Peyer's patch (tissue), 4 donors: Measurements from ENCODE around the gene SLC14A1. TPM values are rescaled to one million over a fixed set of nuclear protein-coding genes. Genes with fewer than 3 reads are reported as not detected.

Experiments used
- DNase-seq, 3 donors: peaks; one replicate each; pipeline ENCODE4 v3.0.0-alpha.2; 2017 to 2019
- H3K27ac ChIP-seq, 4 donors: fragments of 200-600 bp; sonication (generic); one replicate each; pipeline ENCODE4 v1.5.1; 2016 to 2019
- H3K27me3 ChIP-seq, 2 donors: fragments of 200-600 bp; sonication (generic); one replicate each; pipeline ENCODE4 v1.5.1; 2019
- H3K36me3 ChIP-seq, 3 donors: fragments of 200-600 bp; sonication (generic); one replicate each; pipeline ENCODE4 v1.5.1; 2016 to 2019
- H3K4me1 ChIP-seq, 4 donors: fragments of 200-600 bp; sonication (generic); one replicate each; pipeline ENCODE4 v1.5.1; 2016 to 2019
- H3K4me3 ChIP-seq, 4 donors: fragments of 200-600 bp; sonication (generic); 1 replicate in 3 of 4; 2 replicates in 1 of 4; pipeline ENCODE4 v1.5.1; 2016 to 2019; ENCODE audit warnings: mild to moderate bottlenecking in 1 of 4
- H3K9me3 ChIP-seq, 4 donors: fragments of 200-600 bp; sonication (generic); one replicate each; pipeline ENCODE4 v1.5.1; 2016 to 2019; ENCODE audit warnings: mild to moderate bottlenecking in 1 of 4
- POLR2A ChIP-seq, 2 donors: fragments of 450-650 bp; IDR thresholded peaks; one replicate each; pipeline ENCODE4 v1.5.1; 2017; ENCODE audit warnings: antibody characterized with exemption in 2 of 2, mild to moderate bottlenecking in 2 of 2, moderate library complexity in 2 of 2
- total RNA-seq, 4 donors: library from RNA; depleted of rRNA; stranded (reverse); fragments of >200 nt; gene quantifications; one replicate each; pipeline ENCODE4 v1.1.0, GENCODE V29; 2016
- TF ChIP-seq, protein P1 (sequence below), 6 experiments: fragments of 450-650 bp in 4 of 6; fragments of 200-600 bp in 2 of 6; sonication (generic) in 1 of 6; IDR thresholded peaks; one replicate each; pipeline ENCODE4 v1.5.1; 2017 to 2019; ENCODE audit warnings: antibody characterized with exemption in 6 of 6, mild to moderate bottlenecking in 3 of 6, moderate library complexity in 1 of 6

SLC14A1 gene
- total RNA-seq, 4 donors from 2014 or later = 0.35 to 9.7 (median 1.6) TPM

DNA sequence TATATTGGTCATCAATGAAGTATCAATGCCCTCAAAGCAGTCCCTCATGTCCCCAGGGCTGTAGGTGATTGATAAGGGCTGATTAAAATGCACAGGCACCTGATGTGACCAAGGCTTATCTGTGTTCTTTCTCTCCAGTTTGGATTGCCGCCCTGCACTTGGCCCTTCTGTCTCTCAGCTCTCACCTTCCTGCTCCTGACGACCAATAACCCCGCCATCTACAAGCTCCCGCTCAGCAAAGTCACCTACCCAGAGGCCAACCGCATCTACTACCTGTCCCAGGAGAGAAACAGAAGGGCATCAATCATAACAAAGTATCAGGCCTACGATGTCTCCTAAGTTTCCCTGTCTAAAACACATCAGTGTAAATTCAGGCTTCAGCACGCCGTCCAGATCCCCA is 41.8 kb upstream of the SLC14A1 start:
- H3K4me1 ChIP-seq = peaks cover 0 to 7% (median 3%) of the 10 kb centered on the region in 4 donors
- H3K27me3 ChIP-seq = no peaks in the 10 kb centered on the region
- H3K36me3 ChIP-seq = no peaks in the 10 kb centered on the region
- no peak for DNase-seq
- H3K9me3 ChIP-seq = no peaks in the 10 kb centered on the region
- no peak overlapping the region for H3K27ac ChIP-seq
- TF ChIP-seq POLR2A (IDR thresholded peaks at IDR 0.05) = no peak
- TF ChIP-seq, protein P1, sequence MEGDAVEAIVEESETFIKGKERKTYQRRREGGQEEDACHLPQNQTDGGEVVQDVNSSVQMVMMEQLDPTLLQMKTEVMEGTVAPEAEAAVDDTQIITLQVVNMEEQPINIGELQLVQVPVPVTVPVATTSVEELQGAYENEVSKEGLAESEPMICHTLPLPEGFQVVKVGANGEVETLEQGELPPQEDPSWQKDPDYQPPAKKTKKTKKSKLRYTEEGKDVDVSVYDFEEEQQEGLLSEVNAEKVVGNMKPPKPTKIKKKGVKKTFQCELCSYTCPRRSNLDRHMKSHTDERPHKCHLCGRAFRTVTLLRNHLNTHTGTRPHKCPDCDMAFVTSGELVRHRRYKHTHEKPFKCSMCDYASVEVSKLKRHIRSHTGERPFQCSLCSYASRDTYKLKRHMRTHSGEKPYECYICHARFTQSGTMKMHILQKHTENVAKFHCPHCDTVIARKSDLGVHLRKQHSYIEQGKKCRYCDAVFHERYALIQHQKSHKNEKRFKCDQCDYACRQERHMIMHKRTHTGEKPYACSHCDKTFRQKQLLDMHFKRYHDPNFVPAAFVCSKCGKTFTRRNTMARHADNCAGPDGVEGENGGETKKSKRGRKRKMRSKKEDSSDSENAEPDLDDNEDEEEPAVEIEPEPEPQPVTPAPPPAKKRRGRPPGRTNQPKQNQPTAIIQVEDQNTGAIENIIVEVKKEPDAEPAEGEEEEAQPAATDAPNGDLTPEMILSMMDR (IDR thresholded peaks at IDR 0.05) = no peak
- H3K4me3 ChIP-seq = no peak overlapping the region

DNA sequence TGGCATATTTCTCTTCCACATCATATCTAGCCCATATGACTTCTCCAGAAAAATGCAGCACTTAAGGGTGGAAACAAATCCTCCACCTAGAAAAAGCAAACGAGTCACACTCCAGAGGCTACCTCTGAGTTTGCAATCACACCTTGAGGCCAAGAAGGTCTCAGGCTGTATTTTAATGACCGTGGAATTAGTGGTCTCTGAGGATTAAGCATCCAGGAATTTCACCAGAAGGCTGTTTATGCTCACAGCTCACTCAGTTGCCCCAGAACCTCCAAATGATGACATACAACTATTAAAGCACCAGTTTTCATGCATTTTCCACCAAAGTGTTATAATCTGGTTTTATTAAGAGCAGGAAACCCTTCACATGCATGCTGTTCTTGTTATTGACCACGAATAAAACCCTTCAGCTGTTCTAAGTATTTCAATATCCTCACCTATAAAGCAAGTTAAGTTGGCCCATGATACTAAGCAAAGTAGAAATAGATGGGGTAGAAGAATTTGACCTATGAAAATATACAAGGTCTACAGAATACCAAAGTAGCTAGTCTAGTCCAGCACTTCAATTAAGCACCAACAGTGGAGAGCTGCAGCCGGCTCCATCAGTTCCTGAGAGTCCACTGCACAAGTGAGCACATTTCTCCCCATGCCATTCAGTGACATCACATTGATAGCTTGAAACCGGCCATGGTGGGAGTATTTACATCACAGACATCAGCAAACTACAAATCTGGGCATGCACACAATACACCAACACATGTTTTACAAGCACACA is 39.5 kb upstream of the SLC14A1 start:
- Histone ChIP-seq H3K4me1 (peaks cover 0 to 24% (median 8%) of the 10 kb centered on the region in 4 donors), H3K36me3 (no peaks in the 10 kb centered on the region), H3K9me3 (no peaks in the 10 kb centered on the region), H3K4me3 (no peak overlapping the region), H3K27ac (no peak overlapping the region), H3K27me3 (no peaks in the 10 kb centered on the region)
- TF ChIP-seq, protein P1 (IDR thresholded peaks at IDR 0.05) = no peak
- no peak for TF ChIP-seq POLR2A (IDR thresholded peaks at IDR 0.05)
- no peak for DNase-seq

DNA sequence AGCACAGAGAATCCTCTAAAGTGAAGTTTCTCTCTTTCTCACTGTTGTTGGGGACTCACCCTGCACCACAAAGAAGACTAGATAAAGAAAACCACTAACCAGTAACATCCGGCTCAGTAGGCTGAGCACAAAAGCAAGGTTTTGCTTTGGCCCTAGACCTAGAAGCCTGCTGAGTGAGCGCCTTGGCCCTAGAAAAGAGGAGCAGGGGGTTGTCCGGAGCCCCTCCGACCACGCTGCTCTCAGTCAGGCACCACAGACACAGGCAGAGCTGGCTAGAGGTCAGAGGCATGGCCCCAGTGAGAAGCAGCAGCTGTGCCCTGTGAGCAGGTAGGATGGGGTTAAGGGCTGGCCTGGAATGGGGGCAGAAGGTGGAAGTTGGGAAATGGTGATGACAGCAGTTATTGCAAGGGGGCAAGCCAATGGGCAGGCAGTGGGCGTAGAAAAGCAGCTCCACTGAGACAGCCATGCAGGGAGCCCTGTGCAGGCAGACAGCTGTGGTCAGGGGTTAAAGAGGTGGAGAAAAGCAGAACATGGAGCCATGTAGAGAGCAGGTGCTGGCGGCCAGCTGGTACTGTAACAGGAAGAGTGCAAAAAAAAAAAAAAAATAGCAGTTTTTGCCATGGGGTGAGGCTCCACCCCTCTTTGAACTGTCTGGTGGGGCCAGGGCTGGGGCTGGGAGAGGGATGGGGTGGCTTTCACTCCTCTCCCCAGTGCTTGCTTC is 36.9 kb upstream of the SLC14A1 start:
- peak overlapping the region; percentile 58 to 87 (median 77) for H3K27ac ChIP-seq
- DNase-seq = peak in 2 of 3 donors; percentile 81 to 86
- TF ChIP-seq, protein P1 (IDR thresholded peaks at IDR 0.05) = no peak
- no peak for TF ChIP-seq POLR2A (IDR thresholded peaks at IDR 0.05)
- H3K9me3 ChIP-seq = no peaks in the 10 kb centered on the region
- H3K27me3 ChIP-seq = no peaks in the 10 kb centered on the region
- H3K4me3 ChIP-seq = peak overlapping the region; percentile 23 to 33 (median 26)
- peaks cover 0 to 24% (median 8%) of the 10 kb centered on the region in 4 donors for H3K4me1 ChIP-seq
- H3K36me3 ChIP-seq = no peaks in the 10 kb centered on the region

DNA sequence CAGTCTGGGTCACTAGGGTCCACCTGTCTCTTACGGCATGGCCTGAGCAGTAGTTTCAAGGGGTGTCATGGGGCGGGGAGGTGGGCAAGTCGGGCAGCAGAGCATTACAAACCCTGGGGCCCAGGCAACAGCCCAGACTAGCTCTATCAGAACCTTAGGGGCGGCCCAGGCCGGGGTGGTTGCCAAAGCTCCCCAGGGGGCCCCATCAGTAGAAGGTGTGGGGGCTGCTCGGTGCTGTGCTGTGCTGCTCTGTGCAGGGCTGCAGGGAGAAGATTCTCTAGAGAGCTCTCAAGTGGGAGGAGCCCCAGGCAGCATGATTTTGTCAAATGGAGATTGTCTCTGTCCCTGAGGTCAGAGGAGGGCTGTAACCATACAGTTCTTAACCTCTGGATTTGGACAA is 36.4 kb upstream of the SLC14A1 start:
- DNase-seq = peak in 2 of 3 donors; percentile 59 to 75
- no peaks in the 10 kb centered on the region for H3K27me3 ChIP-seq
- no peaks in the 10 kb centered on the region for H3K9me3 ChIP-seq
- no peaks in the 10 kb centered on the region for H3K36me3 ChIP-seq
- H3K4me3 ChIP-seq = peak overlapping the region in 2 of 4 donors; percentile 23 to 33
- peak overlapping the region; percentile 58 to 87 (median 77) for H3K27ac ChIP-seq
- H3K4me1 ChIP-seq = peaks cover 0 to 24% (median 8%) of the 10 kb centered on the region in 4 donors
- TF ChIP-seq POLR2A (IDR thresholded peaks at IDR 0.05) = no peak
- TF ChIP-seq, protein P1 (IDR thresholded peaks at IDR 0.05) = no peak

DNA sequence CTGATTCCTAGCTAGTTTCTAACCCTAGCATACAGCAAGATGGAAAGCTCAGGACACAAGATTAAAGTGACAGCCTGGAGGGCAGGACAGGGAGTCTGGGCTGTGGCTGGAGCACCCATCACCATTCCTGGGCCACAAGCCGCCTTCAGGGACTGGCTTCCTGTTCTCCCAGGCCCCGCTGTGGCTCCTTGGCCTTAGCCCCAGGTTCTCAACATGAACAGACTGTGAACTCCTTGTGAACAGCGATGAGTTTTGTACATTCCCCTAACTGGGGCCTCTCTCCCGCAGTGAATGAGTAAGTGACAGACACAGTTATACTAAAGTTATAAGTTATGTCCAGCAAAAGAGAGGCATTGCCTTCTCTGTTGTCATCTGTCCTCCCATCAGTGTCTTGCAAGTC is 35.9 kb upstream of the SLC14A1 start:
- DNase-seq = no peak
- TF ChIP-seq POLR2A (IDR thresholded peaks at IDR 0.05) = no peak
- TF ChIP-seq, protein P1 (IDR thresholded peaks at IDR 0.05) = no peak

More for the DNA sequence above, 35.9 kb upstream of the SLC14A1 start:
- Histone ChIP-seq H3K9me3 (no peaks in the 10 kb centered on the region), H3K27ac (peak overlapping the region; percentile 58 to 87 (median 77)), H3K4me3 (no peak overlapping the region), H3K36me3 (no peaks in the 10 kb centered on the region), H3K27me3 (no peaks in the 10 kb centered on the region), H3K4me1 (peaks cover 0 to 24% (median 8%) of the 10 kb centered on the region in 4 donors)
